Stimulated activated CD4-positive, alpha-beta T cell treated with anti-CD3 and anti-CD28 coated beads, Interleukin-4, amount 100 ng/mL, for 1 hour (primary cell): Measurements from ENCODE around the gene NEDD4L.
"Not testable (repeated sequence)": the region's sequence is repeated elsewhere in the genome, so short reads cannot be mapped to it uniquely, and the experiment has no call there.

Source experiments
- DNase-seq: peaks from one replicate; pipeline ENCODE4 v3.0.0-alpha.2; 2020

NEDD4L gene

GRCh38 chr18:58027341-58027740 is 16.7 kb upstream of the NEDD4L start:
- no peak for DNase-seq

GRCh38 chr18:58028109-58028784 is 15.8 kb upstream of the NEDD4L start:
- DNase-seq, result no peak

- no peak for DNase-seq
Observed at GRCh38 chr18:58032233-58032632, 11.8 kb upstream of the NEDD4L start.

- DNase-seq, result no peak
Observed at GRCh38 chr18:58033216-58033615, 10.8 kb upstream of the NEDD4L start.

- DNase-seq, result no peak
Observed at GRCh38 chr18:58034370-58034769, 9.7 kb upstream of the NEDD4L start.

- DNase-seq, result no peak
Observed at GRCh38 chr18:58037163-58037562, 6.9 kb upstream of the NEDD4L start.

GRCh38 chr18:58038063-58038462 is 6.0 kb upstream of the NEDD4L start:
- no peak for DNase-seq

GRCh38 chr18:58041633-58042032 is 2.4 kb upstream of the NEDD4L start:
- DNase-seq, result no peak

GRCh38 chr18:58042826-58043490 is 1.1 kb upstream of the NEDD4L start:
- no peak for DNase-seq

- peak; percentile 53 for DNase-seq
Observed at GRCh38 chr18:58044370-58045241, 580 bp downstream of the NEDD4L start.

- DNase-seq, result peak; percentile 41
Observed at GRCh38 chr18:58045242-58046092, 1.4 kb downstream of the NEDD4L start.

GRCh38 chr18:58046093-58046793 is 2.2 kb downstream of the NEDD4L start:
- DNase-seq, result no peak

GRCh38 chr18:58046794-58047555 is 2.9 kb downstream of the NEDD4L start:
- no peak for DNase-seq

- no peak for DNase-seq
Observed at GRCh38 chr18:58047556-58047882, 3.5 kb downstream of the NEDD4L start.

GRCh38 chr18:58048081-58048642 is 4.1 kb downstream of the NEDD4L start:
- DNase-seq, result no peak

GRCh38 chr18:58049000-58049688 is 5.1 kb downstream of the NEDD4L start:
- no peak for DNase-seq

GRCh38 chr18:58050963-58051362 is 6.9 kb downstream of the NEDD4L start:
- DNase-seq, result not testable (repeated sequence)

- DNase-seq, result no peak
Observed at GRCh38 chr18:58051765-58052460, 7.9 kb downstream of the NEDD4L start.

GRCh38 chr18:58052960-58053359 is 8.9 kb downstream of the NEDD4L start:
- DNase-seq, result no peak
